GM21528 (cell line): ENCODE measurements around the gene GNAO1.

ENCODE experiments used
- ATAC-seq: cut with Tn5 transposase; IDR thresholded peaks from one replicate; pipeline ENCODE4 v1.9.1; 2021; ENCODE audit warnings: mild to moderate bottlenecking, moderate library complexity; ENCODE audit not compliant: unreplicated experiment, low FRiP score

GNAO1 gene

DNA sequence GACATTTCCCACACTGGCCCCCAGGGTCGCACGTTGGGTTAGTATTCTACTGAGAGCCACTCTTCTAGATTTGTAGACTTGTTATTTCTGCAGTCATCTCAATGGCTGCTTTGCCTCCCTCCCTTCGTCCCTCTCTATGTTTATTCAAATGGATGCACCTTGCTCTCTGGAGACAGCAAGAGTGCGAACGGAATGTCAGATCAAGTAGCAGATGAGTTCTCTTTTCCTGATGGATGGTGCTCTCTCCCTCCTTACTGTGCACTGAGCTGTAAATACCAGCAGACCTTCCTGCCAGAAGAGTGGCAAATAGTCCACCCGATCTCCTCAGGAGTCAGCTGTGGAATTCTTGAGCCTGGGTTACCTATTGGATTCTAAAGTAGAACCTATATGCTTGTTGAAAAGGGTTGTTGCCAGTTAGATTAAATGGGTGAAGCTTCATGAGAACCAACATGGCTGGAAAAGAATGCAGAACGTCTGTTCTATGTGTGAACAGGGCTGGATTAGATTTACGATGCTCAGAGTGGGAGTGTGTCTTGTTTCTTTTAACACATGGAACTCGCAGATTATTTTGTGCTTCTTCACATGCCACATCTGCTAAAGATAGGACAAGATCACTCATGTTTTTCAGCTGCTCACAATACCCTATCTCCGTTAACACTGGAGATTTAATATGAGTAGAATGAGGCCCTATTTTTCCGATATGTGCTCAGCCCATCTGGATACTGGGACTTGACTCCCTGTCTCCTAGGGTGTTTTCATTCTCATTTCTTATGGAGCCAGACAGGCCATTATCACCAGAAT, 6.1 kb downstream of the GNAO1 start:
- no peak for ATAC-seq

DNA sequence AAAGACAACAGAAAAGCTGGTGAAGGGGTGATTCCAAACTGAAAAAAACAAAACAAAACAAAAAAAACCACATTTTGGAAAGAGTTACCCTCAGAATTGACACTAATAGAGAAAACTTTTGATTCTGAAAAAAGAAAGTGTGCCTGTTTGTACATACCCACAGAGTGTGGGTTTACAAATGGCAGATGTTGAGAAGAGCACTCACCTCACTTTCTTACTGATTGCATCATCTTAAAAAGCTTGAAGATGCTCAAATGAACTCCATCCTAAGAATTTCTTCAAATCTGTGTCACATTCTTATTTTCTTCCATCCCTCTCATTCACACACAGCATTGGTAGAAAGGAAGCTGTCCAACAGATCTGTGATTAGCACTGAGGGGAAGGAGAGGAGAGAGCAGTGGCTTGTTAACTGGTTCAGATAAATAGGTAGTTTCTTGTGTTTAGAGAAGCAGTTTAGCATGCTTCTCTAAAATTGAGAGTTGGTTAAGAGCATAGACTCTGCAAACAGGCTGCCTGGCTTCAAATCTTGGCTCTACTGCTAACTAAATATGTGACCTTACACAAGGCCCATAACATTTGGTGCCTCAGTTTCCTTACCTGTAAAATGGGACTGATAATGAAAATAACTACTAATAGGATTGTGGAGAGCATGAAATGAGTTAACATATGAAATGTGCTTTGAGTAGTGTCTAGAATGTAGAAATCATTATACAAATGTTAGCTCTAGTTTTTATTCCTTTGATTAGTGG, 6.9 kb downstream of the GNAO1 start:
- ATAC-seq = no peak

DNA sequence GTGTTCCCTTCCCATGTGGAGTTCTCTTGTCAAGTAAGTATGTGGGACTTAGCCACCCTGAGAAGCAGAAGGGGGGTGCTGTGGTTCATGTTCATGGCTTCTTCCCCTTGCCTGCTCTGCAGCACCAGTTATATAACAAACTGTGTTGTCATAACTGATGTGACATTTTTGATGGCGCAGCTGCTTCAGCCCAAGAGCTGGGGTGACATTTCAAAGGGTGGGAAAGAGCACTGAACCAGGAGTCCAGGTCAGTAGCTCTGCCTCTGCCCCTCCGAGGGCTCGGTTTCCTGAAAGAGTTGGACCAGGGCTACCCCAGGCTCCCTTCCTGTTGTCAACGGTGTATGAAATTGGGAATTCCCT, 7.4 kb downstream of the GNAO1 start:
- ATAC-seq = no peak

DNA sequence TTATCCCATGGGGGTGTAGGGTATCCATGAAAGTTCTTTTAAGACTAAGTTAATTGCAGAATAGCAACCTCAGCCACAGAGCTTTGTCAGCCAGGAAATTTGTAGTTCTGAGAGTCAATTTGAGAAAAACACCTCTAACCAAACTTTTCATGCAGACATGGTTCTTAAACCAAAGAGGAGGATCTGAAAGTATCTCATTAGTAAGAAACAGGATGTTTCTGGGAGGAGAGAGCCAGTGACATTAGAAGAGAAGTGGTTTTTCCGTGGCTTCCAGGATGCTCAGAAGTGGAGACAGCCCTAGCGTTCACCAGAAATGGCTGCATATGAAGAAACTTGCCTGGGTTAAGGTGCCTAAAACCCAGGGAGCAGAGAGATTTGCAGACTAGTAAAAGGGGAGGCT, 7.9 kb downstream of the GNAO1 start:
- ATAC-seq = peak; percentile 67

DNA sequence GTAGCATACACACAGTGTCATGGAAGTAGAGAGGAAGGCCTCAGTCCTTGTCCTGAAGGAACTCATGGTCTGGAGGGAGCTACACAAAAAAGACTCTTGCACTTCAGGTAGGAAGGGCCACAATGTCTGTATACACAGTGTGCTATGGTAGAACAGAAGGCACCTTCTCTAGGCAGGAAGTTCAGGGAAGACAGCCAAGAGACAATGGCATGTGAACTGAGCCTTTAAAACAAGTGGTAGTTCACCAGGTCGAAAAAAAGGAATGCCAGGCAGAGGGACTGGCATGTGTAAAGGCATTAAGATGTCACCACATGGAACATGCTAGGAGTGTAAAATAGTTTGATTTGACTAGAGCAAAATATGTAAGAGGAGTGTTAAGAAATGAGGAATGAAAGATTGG, 9.7 kb downstream of the GNAO1 start:
- no peak for ATAC-seq

DNA sequence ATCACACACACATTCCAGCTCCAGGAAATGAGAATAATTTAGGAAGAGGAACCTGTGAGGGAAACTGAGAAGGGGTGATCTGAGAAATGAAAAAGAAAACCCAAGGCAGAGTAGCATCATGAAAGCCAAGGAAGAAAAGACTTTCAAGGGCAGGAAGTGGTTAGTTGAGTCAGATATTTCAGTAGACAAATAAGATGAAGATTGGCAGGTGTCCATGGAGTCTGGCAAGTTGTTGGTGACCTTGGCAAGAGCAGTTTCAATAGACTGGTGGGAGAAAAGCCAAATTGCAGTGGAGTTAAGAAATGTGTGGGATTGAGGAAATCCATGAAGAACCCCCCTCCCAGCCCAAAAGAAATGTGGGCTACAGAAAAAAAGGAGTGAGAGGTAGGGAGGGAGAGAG, 10.7 kb downstream of the GNAO1 start:
- no peak for ATAC-seq

DNA sequence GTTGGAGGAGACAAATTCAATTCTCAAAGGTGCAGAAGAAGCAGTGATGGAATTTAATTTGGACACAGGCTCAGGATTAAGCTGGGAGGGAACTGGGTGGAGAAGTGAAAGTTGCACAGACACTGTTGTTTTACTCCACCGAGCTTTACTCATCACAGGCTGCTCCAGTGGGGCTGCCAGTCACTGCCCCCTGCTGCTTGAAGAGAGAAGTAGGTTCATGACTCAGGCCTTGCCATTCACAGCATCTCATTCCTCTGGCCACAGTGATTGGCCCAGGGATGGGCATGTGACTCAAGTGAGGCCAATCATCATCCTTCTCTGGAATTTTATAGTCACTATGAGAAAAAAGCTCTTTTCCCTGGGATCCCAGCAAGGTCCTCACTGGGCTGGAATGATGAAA, 11.8 kb downstream of the GNAO1 start:
- peak; percentile 61 for ATAC-seq

DNA sequence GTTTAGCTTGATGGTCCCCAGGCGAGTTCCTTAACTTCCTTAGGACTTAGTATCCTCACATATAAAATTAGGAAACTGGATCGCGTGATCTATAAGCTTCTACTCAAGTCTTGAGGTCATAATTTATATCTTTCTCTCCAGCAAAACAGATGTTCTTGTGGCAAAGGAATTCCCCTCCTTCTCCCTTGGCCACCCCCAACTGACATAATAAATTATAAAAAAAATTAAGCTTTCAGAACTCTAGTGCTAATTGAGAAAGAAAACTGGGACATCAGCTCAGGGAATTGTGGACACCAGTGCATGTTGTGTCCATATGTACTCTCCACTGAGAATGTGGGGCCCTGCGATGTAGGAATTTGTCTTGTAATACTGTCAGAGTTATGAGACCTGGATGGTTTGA, 13.5 kb downstream of the GNAO1 start:
- ATAC-seq = no peak

DNA sequence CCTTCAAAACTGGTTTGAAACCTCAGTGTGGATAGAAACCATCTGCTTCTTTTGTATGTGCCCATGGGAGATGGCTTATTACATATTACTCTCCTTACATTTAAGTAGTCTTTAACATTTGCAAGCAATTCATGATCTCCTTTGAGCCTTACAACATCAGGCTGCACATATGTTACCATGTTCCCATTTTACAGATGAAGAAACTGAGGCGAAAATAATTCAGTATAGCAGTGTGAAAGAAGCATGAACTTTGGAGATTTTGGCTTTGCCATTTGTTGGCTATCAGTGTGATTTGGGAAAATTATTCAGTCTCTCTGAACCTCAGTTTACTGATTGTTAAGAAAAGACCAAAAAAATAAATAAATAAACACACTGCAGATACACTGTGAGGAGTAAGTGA, 15.7 kb downstream of the GNAO1 start:
- no peak for ATAC-seq

DNA sequence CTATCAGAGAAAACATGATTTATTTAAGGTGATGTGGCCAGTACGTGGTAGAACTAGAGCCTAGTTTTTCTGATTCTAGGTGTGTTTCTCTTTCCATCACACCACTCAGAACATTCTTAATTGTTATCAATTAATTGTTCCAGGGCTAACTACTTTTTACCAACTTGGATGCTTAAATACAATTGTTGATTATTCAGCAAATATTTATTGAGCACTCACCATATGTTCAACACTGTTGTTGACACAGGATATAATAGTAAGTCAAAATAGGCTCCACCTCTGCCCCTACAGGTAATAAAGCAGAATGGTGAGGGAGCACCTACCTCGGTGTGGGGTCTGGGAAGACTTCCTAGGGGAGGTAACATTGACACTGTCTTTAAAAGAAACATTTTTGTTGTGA, 16.1 kb downstream of the GNAO1 start:
- no peak for ATAC-seq

DNA sequence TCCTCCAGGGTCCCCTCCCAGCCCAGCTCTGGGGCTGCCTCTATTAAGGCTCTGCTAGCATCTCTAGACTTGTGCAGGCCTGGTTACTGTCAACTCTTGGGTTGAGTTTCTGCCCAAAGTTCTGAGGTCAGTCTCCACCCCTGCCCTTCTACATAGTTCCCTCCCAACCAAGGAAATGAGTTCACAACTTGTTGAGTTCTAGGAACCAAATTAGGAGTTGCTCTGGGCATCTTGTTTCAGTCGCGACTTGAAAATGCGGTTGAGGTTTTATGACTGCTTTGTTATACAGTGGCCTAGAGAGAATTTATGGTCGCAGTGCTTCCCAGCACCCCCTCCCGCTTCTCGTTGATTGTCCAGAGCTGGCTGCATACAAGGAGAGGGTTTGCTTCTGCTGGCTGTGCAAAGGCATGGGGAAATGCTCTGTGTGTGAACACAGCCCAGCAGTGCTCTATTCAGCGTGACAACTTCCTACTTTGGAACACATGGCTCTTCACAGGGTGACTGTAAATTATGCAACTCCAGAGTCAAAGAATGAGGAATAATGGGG, 20.2 kb downstream of the GNAO1 start:
- no peak for ATAC-seq

DNA sequence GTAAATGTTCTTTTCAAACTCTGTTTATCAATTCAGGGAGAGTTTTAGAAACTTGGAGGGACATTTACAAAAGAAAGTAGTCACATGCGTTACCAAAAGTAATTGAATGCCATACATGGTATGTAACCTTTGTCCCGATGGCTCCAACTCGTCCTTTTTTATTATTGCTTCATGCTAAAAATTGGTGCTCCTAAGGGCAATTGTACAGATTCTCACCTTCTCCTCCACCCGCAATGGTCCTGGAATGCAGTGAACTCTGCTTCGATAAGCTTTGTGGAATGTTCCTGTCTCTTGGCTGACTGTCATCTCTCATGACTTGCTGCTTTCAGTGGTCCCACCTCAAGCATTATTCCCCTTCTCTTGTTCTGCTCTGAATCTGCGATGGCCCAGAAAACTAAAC, 20.9 kb downstream of the GNAO1 start:
- ATAC-seq = no peak

DNA sequence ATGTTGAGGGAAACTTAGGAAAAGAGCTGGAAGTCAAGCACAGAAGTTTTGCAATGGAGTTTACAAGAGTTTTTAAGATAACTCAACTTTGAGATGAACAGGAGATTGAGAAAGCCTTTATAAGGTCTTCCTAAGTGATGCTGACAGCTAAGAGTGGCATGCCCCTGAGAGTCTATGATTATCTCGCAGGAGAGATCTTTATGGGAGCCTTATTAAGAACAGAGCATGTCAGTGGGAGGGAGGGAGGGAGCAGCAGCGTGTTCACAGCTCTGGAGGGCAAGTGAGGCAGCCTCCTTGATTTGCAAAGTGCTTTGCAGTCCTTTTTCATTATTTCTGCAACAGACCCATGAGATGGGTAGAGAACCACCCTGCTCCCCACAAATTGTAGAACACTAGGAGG, 30.7 kb downstream of the GNAO1 start:
- no peak for ATAC-seq

DNA sequence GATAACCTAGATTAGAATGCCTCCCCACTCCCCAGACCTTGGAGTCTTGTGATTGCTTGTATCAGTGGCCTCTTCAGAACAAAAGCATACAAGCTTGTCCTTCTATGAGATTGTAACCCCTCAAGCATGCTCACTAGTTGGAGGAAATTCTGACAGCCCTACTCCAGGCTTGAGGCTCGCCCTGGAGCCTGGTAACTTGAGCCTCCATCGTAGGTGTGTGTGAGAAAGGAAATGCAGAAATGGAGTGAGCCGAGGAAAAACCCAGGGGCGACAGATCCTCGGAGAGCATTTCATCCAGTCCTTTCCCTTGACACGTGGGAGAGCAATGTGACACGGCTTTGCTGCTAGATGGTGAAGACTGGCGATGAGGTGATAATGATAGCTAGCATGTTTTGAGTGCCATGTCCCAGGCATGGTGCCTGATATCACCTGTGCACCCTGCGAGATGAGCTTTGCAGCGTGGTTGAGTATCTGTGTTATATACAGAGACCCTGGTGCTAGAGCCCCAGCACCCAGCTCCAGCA, 31.2 kb downstream of the GNAO1 start:
- ATAC-seq = no peak

DNA sequence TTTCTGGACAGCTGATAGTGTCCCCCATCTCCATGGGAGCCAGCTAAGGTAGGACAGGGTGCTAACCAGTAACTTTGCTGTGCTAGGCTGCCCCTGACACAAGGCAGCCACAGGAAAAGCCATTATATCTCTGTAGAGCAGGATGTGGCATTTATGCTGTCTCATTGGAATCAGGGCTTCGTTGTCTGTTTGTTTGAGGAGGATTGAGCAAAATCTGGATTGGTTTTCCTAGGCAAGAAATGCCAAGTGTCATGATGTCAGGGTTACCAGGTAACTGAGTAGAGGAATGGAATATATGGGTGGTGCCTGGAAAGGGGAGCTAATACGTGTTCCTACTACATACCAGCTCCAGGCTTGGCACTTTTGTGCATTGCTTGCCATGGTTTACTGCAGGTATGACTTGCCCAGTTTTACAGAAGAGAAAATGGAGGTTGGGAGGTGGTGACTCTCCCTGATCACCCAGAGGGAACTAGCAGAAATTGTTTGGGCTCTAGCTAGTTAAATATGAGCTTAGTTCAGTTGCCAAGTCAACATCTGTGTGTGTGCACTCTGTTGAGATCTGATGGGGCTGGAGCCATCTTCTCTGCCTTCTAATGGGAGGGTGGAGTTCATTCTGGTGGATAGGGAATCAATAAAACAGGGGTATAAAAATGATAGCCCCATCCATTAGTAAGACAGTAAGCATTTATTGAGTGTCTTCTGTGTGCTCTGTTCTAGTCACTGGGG, 33.9 kb downstream of the GNAO1 start:
- ATAC-seq = no peak

DNA sequence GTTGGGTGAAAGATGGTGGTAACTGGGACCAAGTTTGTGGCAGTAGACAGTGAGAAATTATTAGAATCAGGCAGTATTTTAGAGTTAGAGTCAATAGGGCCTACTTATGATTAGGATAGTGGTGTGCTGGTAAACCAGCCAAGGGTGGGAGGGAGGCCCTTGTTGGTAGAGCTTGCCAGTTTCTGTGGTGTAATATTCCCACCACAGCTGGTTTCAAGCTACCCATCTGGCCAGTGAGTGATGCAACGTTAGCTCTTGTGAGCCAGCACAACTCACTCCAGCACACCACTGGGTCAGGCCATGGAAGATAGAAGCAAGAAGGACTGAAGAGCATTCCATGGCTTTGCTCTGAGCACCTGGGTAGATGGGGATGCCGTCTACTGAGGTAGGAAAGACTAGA, 34.9 kb downstream of the GNAO1 start:
- no peak for ATAC-seq

DNA sequence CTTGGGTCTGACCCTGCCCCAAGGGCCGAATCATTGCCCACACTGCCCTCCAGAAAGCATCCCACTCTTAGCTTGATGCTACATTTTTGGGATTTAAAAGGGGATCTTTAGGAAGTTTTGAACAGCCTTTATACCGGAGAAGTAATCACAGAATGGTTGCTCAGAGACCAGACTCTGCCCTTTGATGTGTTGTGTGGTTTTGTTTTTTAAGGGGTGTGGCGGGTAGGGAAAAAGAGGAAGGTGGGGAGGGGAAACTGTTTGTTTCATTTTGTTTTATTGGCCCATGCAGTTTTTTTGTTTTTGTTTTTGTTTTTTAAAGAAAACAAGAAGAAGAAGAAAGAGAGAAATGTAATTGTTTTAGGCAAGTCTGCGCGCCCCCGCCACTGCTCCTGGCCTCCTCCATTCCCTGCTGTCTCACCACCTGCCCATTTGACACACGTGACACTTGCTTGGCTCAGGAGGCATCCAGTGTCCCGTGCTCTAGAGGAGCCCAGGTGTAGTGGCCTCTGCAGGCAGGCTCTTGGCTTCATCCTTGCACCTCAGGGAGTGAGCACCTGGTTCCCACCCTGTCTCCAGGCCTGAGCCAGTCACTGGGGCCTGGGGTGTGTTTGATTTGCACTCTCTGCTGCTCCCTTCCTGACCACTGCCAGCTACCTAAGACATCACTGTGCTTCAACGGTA, 35.7 kb downstream of the GNAO1 start:
- no peak for ATAC-seq

DNA sequence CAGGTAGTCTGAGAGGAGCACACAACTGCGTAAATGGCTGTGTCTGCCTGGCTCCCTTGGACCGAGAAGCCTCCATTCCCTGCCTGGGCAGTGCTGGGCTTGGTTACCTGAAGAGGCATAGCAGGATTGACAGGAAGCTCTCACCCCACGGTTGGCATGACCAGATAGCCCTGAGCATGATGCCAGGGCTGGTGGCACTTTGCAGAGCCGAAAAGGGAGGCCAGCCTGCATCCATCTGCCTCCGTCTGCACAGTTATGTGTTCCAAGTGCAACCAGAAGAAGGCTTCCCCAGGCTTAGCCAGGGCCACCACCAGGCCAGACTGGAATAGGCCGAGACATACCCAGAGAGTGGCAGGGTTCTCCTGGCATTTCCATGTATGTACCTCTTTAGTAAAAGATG, 36.6 kb downstream of the GNAO1 start:
- ATAC-seq = no peak

DNA sequence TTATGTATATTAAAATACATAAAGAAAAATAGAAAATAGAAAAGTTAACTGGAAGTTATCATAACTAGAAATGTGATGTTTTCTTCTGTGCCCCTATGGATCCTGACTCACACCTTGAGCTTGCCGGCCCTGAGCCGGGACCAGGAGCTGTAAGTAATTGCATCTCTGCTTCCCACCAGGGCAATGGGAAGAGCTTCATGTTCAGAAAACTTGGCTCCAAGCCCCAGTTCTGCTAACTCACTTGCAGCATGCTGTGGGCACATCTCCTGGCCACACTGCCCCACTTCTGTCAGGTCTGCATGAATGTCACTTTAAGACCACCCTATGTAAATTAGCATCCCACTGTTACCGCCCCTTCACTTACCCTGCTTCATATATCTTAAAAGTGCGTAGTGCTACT, 37.2 kb downstream of the GNAO1 start:
- ATAC-seq = no peak

DNA sequence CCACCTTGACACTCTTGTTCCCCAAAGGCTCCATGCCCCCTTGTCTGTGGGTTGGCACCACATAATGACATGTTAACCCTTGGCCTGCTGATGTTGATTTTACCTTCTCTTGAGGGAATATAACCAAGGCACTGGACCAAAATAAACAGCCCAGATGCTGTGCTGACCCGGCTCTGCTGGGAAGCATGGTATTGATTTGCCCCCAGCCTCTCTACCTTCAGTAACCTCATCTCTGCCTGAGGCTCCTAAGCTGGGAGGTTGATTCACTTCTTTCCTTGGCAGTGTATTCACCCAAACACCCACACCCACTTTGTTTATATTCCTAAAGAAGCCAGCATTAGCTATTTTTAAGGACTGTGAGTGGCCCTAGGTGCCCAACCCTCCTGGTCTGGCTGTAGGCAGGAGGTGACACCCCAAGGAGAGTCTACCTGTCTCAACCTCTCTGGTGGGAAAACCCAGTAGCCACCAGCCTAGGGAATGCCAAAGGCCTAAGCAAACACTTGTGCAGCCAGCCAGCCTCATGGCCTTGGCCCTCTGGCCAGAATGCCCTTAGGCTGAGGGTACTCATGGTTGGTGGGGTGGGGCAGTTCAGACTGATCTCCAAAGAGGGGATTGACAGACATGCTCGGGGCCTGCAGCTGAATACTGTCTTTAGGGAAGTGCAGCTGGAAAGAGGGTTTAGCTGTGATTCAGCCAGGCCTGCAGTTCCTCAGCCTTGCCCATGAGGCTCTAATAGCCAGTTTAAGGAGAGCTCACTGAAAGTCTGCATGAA, 42.7 kb downstream of the GNAO1 start:
- ATAC-seq = no peak
